ENCODE results near the gene SIRPA.

SIRPA gene

GRCh38 chr20:1876217-1876921 is 18.8 kb upstream of the SIRPA start:
- Histone ChIP-seq H3K36me3 (replicated peaks; ENCODE audit: low read depth, low read length) (no peaks in the 10 kb centered on the region), H3K4me2 (ENCODE audit: low read length) (no peak overlapping the region), H3K79me2 (ENCODE audit: low read length) (no peaks in the 10 kb centered on the region), H3K4me1 (ENCODE audit: low read length) (peaks cover 21% of the 10 kb centered on the region), H3K27ac (ENCODE audit: low read length) (no peak overlapping the region), H3K27me3 (ENCODE audit: low read depth, low read length) (peaks cover 36% of the 10 kb centered on the region), H3K9ac (ENCODE audit: low read length) (no peak overlapping the region), H2AFZ (ENCODE audit: low read depth, low read length) (no peak overlapping the region), H3K4me3 (ENCODE audit: low read length) (no peak overlapping the region), H3K9me3 (ENCODE audit: insufficient read depth, low read length) (no peaks in the 10 kb centered on the region), H4K20me1 (ENCODE audit: insufficient read depth, low read length) (no peaks in the 10 kb centered on the region)
- TF ChIP-seq, protein P1, sequence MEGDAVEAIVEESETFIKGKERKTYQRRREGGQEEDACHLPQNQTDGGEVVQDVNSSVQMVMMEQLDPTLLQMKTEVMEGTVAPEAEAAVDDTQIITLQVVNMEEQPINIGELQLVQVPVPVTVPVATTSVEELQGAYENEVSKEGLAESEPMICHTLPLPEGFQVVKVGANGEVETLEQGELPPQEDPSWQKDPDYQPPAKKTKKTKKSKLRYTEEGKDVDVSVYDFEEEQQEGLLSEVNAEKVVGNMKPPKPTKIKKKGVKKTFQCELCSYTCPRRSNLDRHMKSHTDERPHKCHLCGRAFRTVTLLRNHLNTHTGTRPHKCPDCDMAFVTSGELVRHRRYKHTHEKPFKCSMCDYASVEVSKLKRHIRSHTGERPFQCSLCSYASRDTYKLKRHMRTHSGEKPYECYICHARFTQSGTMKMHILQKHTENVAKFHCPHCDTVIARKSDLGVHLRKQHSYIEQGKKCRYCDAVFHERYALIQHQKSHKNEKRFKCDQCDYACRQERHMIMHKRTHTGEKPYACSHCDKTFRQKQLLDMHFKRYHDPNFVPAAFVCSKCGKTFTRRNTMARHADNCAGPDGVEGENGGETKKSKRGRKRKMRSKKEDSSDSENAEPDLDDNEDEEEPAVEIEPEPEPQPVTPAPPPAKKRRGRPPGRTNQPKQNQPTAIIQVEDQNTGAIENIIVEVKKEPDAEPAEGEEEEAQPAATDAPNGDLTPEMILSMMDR (IDR thresholded peaks at IDR 0.05; ENCODE audit: low read depth, low read length), result no peak
- no peak for TF ChIP-seq EZH2phosphoT487 (IDR thresholded peaks at IDR 0.05; ENCODE audit: low read depth)

DNA sequence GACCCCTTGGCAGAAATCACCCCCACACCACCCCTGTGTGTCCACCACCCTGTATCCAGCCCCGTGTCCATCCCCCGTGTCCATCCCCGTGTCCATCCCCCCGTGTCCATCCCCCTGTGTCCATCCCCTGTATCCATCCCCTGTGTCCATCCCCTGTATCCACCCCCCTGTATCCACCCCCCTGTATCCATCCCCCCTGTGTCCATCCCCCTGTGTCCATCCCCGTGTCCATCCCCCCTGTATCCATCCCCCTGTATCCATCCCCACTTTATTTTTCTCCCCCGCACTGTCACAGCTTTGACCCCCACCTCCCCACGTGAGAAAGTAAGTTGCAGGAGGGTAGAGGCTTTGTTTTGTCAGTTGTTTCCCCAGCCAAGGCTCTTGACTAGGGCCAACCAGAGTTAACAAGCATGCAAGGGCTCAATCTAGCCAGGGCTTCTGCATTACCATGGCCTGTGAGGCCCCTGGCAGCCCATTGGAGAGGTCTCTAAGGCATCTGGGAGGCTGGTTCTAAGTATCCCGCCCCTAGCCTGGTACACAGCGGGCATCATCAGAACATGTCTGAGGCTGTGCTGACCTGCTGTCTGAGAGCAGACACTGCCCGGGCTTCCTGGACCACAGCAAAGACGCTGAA is 18.1 kb upstream of the SIRPA start:
- Histone ChIP-seq H2AFZ (ENCODE audit: low read depth, low read length) (no peak overlapping the region), H4K20me1 (ENCODE audit: insufficient read depth, low read length) (no peaks in the 10 kb centered on the region), H3K27me3 (ENCODE audit: low read depth, low read length) (peaks cover 33% of the 10 kb centered on the region), H3K4me3 (ENCODE audit: low read length) (no peak overlapping the region), H3K79me2 (ENCODE audit: low read length) (no peaks in the 10 kb centered on the region), H3K9ac (ENCODE audit: low read length) (no peak overlapping the region), H3K4me1 (ENCODE audit: low read length) (peaks cover 14% of the 10 kb centered on the region), H3K27ac (ENCODE audit: low read length) (no peak overlapping the region), H3K36me3 (replicated peaks; ENCODE audit: low read depth, low read length) (no peaks in the 10 kb centered on the region), H3K9me3 (ENCODE audit: insufficient read depth, low read length) (no peaks in the 10 kb centered on the region), H3K4me2 (ENCODE audit: low read length) (no peak overlapping the region)
- TF ChIP-seq, protein P1 (IDR thresholded peaks at IDR 0.05; ENCODE audit: low read depth, low read length), result no peak
- TF ChIP-seq EZH2phosphoT487 (IDR thresholded peaks at IDR 0.05; ENCODE audit: low read depth), result no peak

DNA sequence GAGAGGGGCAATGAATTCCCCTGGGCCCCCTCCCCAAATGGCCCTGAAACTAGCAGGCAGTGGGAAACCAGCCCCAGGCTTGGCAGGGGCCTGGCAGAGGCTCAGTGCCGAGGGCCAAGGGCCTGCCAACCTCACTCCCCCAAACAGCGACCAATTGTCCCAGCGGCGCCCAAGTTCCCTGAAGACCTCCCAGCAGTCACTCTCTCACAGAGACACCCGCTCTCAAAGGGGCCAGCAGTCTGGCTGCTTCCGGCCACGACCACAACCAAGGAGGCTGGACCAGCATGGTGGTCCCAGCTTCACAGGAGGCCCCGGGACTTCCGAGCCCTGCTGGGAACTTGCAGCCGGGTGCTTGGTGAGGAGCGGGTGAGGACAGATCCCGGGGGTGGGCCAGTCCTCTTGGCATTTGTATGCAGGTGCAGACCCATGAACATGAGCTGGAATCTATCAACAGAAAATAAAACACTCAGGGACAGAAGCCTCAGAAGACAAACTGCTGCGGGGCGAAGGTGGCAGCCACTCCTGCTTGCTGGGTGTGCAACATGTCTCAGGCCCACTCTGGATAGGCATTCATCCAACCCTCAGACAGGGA is 17.5 kb upstream of the SIRPA start:
- Histone ChIP-seq H3K27me3 (ENCODE audit: low read depth, low read length) (peaks cover 27% of the 10 kb centered on the region), H3K9me3 (ENCODE audit: insufficient read depth, low read length) (no peaks in the 10 kb centered on the region), H3K4me3 (ENCODE audit: low read length) (no peak overlapping the region), H3K36me3 (replicated peaks; ENCODE audit: low read depth, low read length) (no peaks in the 10 kb centered on the region), H4K20me1 (ENCODE audit: insufficient read depth, low read length) (no peaks in the 10 kb centered on the region), H3K27ac (ENCODE audit: low read length) (no peak overlapping the region), H3K4me2 (ENCODE audit: low read length) (no peak overlapping the region), H2AFZ (ENCODE audit: low read depth, low read length) (no peak overlapping the region), H3K79me2 (ENCODE audit: low read length) (no peaks in the 10 kb centered on the region), H3K9ac (ENCODE audit: low read length) (no peak overlapping the region), H3K4me1 (ENCODE audit: low read length) (peaks cover 13% of the 10 kb centered on the region)
- TF ChIP-seq, protein P1 (IDR thresholded peaks at IDR 0.05; ENCODE audit: low read depth, low read length), result no peak
- TF ChIP-seq EZH2phosphoT487 (IDR thresholded peaks at IDR 0.05; ENCODE audit: low read depth), result no peak

- H2AFZ ChIP-seq (ENCODE audit: low read depth, low read length), result peak overlapping the region; percentile 26; the same call in 1 of the 2 replicates
- no peaks in the 10 kb centered on the region for H4K20me1 ChIP-seq (ENCODE audit: insufficient read depth, low read length)
- peaks cover 17% of the 10 kb centered on the region; the same call in 1 of the 2 replicates for H3K27me3 ChIP-seq (ENCODE audit: low read depth, low read length)
- peaks cover 22% of the 10 kb centered on the region for H3K4me1 ChIP-seq (ENCODE audit: low read length)
- no peak overlapping the region for H3K9ac ChIP-seq (ENCODE audit: low read length)
- no peak overlapping the region for H3K27ac ChIP-seq (ENCODE audit: low read length)
- no peaks in the 10 kb centered on the region for H3K9me3 ChIP-seq (ENCODE audit: insufficient read depth, low read length)
- H3K4me3 ChIP-seq (ENCODE audit: low read length), result no peak overlapping the region
- H3K79me2 ChIP-seq (ENCODE audit: low read length), result no peaks in the 10 kb centered on the region
- H3K4me2 ChIP-seq (ENCODE audit: low read length), result peak overlapping the region; percentile 41
- no peak for TF ChIP-seq EZH2phosphoT487 (IDR thresholded peaks at IDR 0.05; ENCODE audit: low read depth)
- TF ChIP-seq, protein P1 (IDR thresholded peaks at IDR 0.05; ENCODE audit: low read depth, low read length), result no peak
- H3K36me3 ChIP-seq (replicated peaks; ENCODE audit: low read depth, low read length), result no peaks in the 10 kb centered on the region
Observed at GRCh38 chr20:1879369-1879768, 15.8 kb upstream of the SIRPA start.
